Esophagus muscularis mucosa (tissue), 3 donors: ENCODE results near the gene POFUT1.

Source experiments
- POLR2A ChIP-seq: fragments of 450-650 bp; IDR thresholded peaks from one replicate; pipeline ENCODE4 v1.6.1; 2017; ENCODE audit warnings: antibody characterized with exemption, moderate library complexity, mild to moderate bottlenecking, low read depth
- TF ChIP-seq, protein P1 (sequence below), 3 experiments: fragments of 200-600 bp in 2 of 3; fragments of 450-650 bp in 1 of 3; sonication (generic) in 2 of 3; IDR thresholded peaks; one replicate each; pipeline ENCODE4 v1.5.1; 2017 to 2019; ENCODE audit warnings: antibody characterized with exemption in 3 of 3, mild to moderate bottlenecking in 2 of 3, moderate library complexity in 1 of 3

DNA sequence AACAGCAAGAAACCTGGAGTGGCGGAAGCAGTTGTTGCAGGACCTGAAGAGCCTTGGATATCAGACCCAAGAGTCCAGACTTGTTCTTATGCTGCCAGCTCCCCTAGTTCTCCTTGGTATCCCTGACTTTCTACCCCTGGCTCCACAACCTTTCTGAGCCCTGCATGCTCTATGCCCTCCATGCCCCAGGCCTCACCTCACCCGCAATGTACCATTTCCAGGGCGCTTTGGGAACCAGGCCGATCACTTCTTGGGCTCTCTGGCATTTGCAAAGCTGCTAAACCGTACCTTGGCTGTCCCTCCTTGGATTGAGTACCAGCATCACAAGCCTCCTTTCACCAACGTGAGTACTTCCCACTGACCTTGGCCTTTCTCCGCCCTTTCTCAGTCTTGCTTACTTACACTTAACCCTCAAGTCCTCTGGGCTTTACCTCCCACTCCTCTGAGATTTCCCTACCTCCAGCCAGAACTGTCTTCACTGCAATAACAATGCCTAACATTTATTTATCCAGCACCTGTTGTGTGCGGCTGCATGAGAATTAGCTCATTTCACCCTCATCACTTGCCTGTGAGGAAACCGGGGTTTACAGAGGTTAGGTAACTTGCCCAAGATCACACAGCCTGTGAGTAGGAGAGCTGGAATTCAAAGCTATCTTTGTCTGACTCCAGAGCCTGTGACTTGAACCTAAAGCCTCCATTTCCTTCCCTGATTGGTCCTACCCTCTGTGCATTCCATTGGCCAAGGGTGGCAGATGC, 2.3 kb downstream of the POFUT1 start:
- TF ChIP-seq, protein P1, sequence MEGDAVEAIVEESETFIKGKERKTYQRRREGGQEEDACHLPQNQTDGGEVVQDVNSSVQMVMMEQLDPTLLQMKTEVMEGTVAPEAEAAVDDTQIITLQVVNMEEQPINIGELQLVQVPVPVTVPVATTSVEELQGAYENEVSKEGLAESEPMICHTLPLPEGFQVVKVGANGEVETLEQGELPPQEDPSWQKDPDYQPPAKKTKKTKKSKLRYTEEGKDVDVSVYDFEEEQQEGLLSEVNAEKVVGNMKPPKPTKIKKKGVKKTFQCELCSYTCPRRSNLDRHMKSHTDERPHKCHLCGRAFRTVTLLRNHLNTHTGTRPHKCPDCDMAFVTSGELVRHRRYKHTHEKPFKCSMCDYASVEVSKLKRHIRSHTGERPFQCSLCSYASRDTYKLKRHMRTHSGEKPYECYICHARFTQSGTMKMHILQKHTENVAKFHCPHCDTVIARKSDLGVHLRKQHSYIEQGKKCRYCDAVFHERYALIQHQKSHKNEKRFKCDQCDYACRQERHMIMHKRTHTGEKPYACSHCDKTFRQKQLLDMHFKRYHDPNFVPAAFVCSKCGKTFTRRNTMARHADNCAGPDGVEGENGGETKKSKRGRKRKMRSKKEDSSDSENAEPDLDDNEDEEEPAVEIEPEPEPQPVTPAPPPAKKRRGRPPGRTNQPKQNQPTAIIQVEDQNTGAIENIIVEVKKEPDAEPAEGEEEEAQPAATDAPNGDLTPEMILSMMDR (IDR thresholded peaks at IDR 0.05), result no peak
- TF ChIP-seq POLR2A, result no peak
